Islet precursor cell (in vitro differentiated cells): Measurements from ENCODE around the gene CHI3L2.
A peak's percentile ranks its signal among the peaks of the same experiment; 100 is the strongest.

Source experiments
- DNase-seq: peaks from one replicate; pipeline ENCODE4 v3.0.0-alpha.2; 2018

CHI3L2 gene

DNA sequence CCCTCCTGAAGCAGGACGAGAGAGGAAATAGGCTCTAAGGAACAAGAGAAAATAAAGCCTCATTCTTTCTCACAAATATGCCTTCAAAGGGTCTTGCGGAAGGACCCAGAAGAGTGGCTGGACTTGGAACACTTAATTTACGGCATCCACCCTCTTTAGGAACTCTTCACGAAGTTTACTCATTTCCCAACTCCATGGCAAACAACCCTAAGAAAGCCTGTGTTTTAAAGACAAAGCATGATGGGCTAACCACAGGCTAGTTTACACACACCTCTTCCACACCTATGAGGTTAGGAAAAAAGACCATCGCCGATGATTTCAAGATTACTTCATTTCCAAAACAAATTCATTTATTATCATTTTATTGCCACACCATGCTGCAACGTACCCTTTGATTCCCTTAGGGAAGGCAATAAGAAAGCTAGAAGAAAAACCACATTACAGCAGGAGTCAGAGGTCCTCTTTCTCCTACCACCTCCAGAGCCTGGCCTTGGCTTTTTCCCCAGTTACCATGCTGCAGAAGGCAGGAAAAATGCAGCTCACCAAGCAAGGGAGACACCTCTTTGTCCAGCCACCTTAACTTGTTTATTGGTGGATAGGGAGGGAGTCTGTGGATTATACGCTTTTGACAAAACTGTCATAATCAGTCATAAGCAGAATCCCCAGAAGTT, 29.6 kb downstream of the CHI3L2 start:
- DNase-seq = no peak

DNA sequence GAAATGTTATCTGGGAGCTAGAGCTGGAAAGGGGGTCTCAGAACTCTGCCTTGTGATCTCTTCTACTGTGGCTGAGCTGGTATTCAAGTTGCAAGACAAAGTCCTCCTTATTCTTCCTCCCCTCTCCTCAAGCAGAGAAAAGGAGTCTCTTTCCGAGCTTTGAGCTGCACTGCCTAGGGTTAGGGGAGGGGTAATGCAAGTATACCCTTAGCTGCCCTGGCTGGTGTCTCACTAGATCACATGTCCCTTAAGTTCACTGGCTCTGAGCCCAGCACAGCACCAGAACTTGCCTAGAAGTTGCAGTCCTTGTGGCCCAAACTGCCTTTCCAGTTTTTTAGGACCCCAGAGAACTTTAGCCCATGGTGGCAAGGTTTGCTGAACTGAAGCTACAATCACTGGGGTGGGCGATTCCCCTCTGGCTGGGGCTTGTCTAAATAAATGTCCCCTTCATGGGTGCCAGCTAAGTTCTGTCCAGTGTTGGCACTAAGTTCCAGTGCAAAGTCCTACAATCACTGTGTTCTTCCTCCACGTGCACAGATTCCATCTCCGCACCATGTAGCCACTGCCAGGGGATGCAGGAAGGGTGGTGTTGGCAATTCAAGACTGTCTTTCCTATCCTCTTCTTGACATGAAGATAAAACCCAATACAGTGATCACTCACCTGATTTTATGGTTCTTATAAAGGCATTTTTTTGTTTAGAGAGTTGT, 40.4 kb downstream of the CHI3L2 start:
- DNase-seq = no peak

DNA sequence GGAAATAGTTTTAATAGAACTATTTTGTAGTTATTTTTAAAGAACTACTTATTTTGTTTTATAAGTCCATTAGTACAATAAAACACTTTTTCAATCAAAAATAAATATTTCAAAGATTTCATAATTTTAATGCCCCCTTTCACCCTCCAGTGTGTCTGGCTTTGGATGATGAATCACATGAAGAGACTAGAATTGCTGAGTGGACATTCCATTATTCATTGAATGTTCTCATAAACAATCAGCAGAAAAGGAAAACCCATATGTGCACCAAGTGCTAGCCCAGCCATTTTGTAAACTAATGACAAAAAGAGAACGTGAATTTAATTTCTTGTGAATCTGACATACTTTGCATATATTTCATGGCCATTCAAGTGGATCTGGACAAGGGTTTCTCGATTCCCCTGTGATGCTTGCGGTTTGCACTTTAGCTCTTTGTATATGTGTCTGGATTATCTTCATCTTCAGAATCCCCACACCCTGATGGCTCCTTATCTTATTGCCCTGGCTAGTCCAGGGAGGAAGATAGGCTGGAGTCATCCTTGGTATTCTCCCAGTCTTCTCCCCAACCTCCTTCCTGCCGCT, 42.4 kb downstream of the CHI3L2 start:
- DNase-seq = no peak

DNA sequence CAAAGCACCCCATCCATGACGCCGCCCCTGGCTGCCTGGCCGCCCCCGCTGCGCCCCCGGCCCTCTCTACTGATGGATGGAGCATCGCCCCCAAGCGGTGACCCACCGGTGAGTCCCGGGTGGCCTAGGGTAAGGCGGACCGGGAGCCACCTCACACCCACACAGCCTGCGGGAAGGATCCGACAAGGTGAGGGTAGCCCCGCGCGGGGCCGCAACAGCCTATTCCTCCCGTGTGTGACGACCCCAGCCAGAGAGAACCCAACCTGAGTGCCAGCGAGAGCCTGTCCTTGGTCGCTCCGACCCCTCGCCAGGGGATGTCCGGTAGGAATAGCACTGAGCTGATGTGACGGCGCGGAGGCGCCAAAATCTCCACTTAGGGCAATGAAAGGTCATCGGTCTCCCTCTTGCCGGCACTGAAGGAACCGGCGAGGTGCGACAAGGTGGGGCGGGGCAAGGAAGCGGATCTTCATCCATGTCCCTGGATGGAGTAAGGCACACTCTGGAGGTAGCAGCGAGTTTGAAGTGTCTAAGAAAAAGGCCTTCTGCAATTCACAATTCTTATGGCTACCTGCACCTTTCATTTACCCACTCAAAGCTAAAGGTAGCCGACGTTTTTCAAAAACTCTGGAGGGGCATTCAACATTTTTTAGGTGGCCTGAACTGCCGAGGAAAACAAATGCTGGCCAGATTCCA, 43.4 kb downstream of the CHI3L2 start:
- DNase-seq = no peak

DNA sequence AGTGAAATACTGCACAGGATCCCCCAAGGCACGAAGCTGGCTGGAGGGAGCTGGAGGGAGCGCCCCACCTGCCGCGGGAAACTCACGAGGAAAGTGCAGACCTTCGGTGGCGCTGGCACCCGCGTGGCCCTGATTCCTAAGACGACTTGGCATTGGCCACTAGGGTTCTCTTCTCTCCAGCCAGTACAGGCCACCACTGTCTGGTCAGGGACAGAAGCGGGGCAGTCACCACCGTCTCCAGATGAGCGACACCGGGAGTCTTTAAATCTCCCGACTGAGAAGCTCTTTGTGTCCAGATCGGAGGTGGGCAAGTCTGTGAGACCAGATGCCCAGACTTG, 43.9 kb downstream of the CHI3L2 start:
- DNase-seq = no peak

DNA sequence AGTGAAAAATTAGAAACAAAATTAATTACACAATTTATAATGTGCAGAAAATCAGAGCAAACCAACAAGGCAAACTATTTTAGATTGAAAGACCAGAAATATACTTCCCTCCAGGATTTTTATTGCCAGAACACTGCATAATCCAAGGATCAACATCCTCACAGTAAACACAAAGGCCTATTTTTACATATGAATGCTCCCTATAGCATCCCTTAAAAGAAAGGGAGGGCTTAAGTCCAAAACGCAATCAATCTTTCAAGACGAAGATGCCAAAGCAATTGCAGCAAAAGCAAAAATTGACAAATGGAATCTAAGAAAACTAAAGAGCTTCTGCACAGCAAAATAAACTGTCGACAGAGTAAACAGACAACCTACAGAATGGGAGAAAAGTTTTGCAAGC, 44.6 kb downstream of the CHI3L2 start:
- no peak for DNase-seq

DNA sequence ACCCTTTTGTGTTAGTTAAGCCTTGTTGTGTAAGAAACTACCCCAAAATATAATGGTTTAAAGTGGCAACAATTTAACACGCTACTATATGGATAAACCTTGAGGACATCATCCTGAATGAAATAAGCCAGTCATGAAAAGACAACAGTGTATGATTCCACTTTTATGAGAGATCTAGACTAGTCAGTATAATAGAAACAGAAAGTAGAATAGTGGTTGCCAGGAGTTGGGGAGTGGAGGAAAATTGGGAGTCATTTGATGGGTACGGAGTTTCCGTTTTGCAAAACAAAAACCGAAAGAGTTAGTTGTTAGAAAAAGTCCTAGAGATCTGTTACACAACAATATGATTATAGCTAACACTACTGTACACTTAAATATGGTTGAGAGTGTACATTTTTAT, 47.1 kb downstream of the CHI3L2 start:
- no peak for DNase-seq

DNA sequence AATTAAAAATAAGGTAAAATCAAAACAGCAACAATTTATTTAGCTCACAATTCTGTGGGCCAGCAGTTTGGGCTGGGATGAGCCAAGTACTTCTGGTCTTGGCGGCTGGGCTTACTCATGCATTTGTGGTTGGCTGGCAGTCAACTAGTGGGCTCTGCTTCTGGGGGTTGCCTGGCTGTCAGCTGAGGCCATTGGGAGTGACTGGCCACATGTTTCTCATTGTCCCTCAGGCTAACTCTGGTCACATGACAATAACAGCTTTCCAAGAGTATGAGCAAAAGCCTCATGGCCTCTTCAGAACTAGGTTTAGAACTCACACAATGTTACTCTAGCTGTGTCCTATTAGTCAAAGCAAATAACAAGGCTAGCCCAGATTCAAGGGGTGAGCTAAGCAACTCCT, 47.6 kb downstream of the CHI3L2 start:
- DNase-seq = peak; percentile 85

DNA sequence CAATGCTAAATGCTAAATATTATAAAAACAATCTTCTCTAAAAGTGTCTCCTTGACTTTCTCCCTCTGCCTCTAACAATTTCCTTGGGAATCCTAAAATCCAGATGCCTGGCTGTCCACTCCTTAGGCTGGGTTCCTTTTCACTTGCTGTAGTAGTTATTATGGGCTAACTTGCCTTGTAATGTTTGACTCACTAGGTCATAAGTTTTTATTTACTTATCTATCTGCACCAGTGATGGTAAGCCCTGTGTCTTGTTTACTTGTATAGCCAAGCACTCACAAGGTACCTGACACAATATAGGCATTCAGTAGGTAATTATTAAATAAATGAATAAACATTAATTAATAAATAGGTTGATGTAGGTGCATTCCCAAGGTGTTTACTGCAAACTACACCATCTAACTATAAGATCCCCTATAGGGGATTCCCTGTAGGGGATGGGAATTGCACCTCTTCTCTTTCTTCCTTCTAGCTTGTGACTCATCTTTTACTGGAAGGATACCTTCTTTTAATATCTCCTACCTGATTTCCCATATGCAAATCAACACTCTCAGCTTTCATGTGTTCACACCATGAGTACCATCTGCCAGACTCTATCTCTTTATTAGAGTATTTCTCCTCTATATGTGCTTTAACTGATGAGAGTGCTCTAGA, 48.4 kb downstream of the CHI3L2 start:
- DNase-seq = no peak

DNA sequence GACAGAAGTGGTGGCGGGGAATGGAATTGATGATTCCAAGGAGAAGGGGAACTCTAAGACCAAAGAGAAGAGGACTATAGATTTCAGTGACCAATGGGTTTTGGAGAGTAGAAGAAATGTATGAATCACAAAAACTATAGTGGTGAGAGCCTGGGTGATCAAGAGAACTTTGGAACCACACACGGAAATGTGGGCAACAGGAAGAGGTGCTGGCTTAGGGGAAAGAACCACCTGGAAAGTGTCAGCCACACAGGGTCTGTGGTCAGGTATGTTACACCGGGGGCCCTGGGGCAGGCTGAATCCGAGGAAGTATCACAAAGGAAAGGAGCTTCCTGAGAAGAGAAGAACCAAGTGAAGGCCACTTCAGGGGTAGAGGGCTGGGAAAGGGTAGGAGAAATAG, 51.6 kb downstream of the CHI3L2 start:
- no peak for DNase-seq

DNA sequence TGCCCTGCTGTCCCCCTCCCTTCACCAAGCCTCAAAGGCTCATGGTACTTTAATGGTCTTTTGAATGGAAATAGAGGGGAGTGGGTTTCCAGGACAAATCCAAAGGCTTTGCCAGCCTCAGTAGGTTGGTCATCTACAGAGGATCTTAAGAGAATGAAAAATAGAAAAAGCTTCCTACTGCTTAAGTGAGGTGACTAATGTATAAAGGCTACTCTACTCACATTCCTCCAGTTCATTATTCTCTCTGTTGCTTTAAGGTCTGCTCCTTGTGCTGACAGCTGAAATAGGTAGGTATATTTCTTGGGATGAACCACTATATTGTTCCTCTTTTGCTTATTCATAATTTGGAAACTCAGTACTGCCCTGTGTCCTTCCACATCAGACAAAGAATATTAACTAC, 52.8 kb downstream of the CHI3L2 start:
- DNase-seq = no peak

DNA sequence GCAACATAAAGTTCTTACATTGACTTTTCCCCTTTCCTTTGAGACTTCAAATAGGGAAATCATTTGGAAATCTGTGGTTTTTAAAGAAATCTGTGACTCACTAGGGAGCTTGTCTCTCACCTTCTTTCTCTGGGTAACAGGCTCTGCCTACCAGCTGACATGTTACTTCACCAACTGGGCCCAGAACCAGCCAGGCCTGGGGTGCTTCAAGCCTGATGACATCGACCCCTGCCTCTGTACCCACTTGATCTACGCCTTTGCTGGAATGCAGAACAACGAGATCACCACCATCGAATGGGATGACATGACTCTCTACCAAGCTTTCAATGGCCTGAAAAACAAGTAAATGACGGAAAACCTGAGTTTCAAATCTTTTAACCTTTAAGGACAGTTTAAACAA, 53.9 kb downstream of the CHI3L2 start:
- DNase-seq = peak; percentile 89

DNA sequence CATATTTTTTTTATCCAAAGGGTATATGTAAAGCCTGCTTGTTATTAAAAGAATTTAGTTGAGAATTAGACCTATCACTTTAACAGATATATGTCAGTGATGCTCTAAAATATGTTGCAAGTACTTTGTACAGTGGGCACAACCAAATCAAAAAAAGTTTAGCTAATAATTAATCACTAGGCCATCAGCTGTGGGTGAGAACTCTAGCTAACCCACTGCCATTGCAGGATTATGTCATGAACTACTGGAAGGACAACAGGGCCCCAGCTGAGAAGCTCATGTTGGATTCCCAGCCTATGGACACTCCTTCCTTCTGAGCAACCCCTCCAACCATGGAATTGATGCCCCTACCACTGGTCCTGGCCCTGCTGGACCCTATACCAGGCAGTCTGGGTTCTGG, 56.3 kb downstream of the CHI3L2 start:
- DNase-seq = no peak

DNA sequence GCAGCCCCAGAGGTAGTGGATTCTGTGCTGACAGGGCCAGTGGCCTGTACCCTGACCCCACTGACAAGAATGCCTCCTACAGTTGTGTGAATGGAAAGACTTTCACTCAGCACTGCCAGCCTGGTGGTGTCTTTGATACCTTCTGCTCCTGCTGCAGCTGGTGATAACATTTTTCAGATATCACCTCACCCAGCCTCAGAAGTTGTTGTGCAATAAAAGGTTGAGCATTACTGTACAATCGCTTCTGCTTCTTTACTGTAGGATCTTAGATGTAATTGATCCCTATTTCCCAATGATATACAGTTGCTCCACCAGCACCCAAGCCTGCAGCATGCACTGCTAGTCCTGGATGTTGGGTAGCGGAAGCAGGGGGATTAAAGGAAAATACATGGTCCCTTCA, 58.4 kb downstream of the CHI3L2 start:
- no peak for DNase-seq

DNA sequence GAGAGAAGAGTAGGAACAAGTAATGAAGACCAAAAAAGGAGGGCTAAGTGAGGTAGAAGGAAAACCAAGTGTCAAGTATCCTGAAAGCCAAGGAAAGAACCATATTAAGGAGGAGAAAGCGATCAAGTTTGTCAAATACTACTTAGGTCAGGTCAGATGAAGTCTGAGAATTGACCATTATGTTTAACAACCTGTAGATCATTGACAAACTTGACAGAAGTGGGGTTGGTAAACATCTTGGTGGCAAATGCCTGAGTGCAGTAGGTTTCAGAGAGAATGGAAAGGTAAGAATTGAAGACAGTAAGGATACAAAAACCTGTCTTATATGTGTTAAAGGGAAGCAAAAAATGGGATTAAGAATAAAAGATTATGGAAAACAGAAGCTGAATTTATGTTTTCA, 59.4 kb downstream of the CHI3L2 start:
- DNase-seq = no peak

DNA sequence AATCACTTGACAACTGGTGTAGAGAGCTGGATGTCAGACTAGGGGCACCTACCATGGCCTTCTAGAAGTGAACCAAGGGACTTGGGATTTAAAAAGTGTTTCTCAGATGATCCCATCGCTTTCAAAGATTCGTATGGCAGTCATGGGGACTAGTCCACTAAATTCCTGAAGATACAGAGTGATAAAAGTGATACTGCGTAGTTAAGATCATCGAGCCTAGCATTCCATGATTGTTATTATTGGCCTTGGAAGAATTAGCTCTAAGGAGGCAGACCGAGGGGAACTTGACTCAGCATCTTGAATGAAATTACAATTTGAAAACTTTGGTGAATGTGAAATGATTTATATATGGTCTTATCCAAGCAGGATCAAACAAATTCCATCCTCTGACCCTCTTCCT, 61.9 kb downstream of the CHI3L2 start:
- DNase-seq = no peak

DNA sequence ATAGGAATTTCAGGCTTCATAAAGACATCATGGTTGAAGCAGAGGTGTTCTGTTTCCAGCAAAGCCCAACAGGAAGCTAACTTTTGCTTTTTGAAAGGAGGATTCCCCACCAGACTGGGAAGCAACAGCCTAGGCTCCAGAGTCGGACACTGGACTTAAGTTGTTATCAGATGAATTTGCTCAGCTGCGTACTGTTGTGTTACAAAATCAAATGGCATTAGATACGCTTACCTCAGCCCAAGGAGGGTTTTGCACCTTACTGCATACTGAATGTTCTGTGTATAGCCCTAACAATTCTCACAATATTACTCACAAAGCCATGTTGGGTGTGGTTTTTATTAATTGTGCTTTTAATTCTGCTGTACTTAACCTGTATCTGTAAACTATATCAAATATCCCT, 62.6 kb downstream of the CHI3L2 start:
- no peak for DNase-seq

DNA sequence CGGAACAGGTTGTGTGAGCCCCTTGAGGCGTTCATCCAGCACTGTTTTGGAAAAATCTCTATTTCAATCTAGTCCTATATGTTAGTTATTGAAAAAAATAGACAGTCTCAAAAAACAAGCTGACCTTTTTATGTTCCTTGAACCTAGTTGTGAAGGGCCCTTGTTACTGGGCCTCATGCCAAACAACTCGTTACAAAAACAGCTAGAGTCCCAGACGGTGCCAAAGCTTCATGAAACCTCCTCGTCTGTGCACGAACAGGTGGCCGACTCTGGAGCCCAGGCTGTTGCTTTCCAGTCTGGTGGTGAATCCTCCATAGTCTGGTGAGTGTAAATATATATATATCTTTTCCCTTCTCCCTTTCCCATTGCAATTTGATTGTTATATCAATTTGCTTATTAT, 63.1 kb downstream of the CHI3L2 start, which contains the start of gene CHIA:
TSS of gene CHIA (plus strand) at position 222 of the 400 bp plus-strand sequence. CDS start 19,617 bp downstream, outside the sequence.
- DNase-seq = no peak
